Spleen (tissue), 7 donors: ENCODE data around the gene NCK2.

Source experiments
- POLR2A ChIP-seq, 3 donors: fragments of 450-650 bp; IDR thresholded peaks; one replicate each; pipeline ENCODE4 v1.5.1; 2017; ENCODE audit warnings: antibody characterized with exemption in 3 of 3, mild to moderate bottlenecking in 1 of 3
- POLR2AphosphoS5 ChIP-seq, 3 donors: sonication (generic); formaldehyde crosslinking; IDR thresholded peaks; one replicate each; pipeline ENCODE4 v1.5.1; 2017; ENCODE audit warnings: antibody characterized with exemption in 3 of 3
- TF ChIP-seq, protein P1 (sequence below), 11 experiments: fragments of 200-600 bp in 7 of 11; fragments of 450-650 bp in 4 of 11; sonication (generic) in 4 of 11; IDR thresholded peaks in 8 of 11; conservative IDR thresholded peaks in 3 of 11; 1 replicate in 7 of 11; 2 replicates in 4 of 11; pipeline versions ENCODE4 v1.4.0 to v1.8.0; 2016 to 2021; ENCODE audit warnings: antibody characterized with exemption in 11 of 11, inconsistent platforms in 4 of 11, mild to moderate bottlenecking in 1 of 11
- donor health status: DM: no; HTN: no; CAD: no; lungs with moderate emphysema.
- donor health status: DM: no; HTN: no; CAD: no.
- donor health status: DM: no; HTN: no; CAD: no.

DNA sequence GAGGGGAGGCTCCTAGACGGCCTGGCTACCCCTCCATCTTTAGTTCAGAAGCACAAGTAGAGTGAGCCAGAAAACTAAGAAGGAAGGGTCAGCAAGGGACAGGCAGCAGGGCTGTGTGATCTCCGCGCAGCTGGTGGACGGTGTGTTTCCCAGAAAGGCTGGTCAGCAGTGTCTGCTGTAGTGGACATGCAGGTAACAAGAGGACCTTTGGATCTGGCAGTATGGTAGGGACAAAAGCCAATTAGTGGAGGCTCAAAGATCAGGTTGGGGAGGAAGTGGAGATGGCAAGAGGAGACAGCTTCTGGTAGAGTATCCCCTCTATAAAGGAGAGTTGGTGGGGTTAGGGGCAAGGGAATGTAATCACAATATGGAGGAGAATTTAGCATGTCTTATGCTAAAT lies 95.1 kb downstream of the NCK2 start:
- TF ChIP-seq POLR2A (IDR thresholded peaks at IDR 0.05) (no peak), POLR2AphosphoS5 (IDR thresholded peaks at IDR 0.05) (no peak)
- TF ChIP-seq, protein P1, sequence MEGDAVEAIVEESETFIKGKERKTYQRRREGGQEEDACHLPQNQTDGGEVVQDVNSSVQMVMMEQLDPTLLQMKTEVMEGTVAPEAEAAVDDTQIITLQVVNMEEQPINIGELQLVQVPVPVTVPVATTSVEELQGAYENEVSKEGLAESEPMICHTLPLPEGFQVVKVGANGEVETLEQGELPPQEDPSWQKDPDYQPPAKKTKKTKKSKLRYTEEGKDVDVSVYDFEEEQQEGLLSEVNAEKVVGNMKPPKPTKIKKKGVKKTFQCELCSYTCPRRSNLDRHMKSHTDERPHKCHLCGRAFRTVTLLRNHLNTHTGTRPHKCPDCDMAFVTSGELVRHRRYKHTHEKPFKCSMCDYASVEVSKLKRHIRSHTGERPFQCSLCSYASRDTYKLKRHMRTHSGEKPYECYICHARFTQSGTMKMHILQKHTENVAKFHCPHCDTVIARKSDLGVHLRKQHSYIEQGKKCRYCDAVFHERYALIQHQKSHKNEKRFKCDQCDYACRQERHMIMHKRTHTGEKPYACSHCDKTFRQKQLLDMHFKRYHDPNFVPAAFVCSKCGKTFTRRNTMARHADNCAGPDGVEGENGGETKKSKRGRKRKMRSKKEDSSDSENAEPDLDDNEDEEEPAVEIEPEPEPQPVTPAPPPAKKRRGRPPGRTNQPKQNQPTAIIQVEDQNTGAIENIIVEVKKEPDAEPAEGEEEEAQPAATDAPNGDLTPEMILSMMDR (IDR thresholded peaks at IDR 0.05 in 8 of 11, conservative IDR thresholded peaks at IDR 0.05 in 3 of 11): no peak
